Inflammatory macrophage (primary cell): ENCODE measurements around the gene ACBD4.
"Not testable (repeated sequence)": the region's sequence is repeated elsewhere in the genome, so short reads cannot be mapped to it uniquely, and the experiment has no call there.

Experiments used
- DNase-seq, 2 donors: peaks; one replicate each; pipeline ENCODE4 v3.0.0-alpha.2; 2020 to 2022

ACBD4 gene

GRCh38 chr17:45121055-45121454 lies 14.4 kb upstream of the ACBD4 start:
- no peak for DNase-seq

DNA sequence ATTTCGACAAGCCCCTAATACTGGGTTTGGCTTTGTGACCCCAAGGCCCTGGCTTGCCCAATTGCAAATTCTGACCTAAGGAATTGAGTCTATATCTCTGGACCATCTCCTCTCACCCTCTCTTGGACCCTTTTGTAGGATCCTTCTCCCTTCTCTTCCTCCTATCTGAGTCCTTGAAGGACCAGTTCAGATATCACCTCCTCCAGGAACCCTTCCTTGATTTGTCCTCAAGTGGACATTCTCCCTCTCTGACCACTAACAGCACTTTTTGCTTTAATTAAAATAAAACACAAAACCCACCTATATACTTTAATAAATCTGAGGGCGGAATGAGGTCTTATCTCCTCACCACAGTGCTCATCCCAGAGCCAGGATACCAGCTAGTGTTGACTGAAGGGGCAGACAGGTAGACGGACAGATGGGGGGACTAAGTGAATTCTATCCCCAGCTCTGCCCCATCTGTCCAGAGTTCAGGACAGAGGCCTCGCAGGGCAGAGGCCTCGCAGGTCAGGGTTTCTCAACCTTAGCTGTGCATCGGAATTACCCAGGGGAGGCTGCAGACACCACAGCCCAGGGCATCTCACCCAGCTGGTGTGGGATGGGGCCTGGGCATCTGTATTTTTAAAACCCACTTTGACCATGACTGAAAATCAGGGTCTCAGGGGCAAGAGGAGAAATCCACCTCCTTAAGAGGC lies 12.3 kb upstream of the ACBD4 start:
- no peak for DNase-seq

DNA sequence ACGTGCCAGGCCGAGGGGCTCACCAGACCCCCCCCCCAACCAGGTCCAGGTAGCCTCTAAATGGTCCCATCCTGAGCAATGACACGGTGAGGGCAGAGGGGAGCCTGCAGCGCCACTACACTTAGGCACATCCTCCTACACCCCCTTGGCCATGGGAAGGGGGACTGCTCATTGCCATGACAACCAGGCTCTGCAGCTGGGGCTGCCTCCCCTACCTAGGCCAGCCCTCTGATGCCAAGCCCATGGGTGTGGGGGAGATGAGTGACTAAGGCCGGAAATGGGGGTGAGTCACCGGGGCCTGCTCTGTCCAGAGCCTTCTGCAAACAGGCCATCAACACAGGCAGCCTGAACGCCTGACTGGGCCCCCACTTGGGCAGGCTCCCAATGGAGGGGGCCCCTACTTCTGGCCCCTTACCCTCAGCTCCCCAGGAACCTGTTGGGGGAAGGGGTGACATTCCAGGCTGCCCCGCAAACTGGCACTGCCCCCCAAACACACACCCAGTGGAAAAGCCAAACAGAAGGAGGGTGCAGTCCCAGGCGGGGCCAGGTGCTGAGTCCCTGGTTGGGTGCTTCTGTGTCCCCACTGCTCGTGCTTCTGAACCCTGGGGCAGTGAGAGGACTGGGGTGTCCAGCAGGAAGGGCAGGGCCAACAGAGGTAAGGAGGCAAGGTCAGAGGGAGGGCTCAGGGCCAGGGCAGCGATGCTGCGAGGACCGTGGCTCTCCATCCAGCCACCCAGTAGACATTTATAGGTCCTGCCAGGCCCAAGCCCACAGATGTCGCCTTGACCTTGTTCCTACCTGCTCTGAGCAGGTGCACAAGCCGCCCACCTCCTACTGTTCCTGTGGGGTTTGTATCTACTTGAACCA lies 11.3 kb upstream of the ACBD4 start:
- DNase-seq, result peak; percentile 67 to 78

- not testable (repeated sequence) for DNase-seq
Observed at GRCh38 chr17:45124797-45125122, 10.7 kb upstream of the ACBD4 start.

DNA sequence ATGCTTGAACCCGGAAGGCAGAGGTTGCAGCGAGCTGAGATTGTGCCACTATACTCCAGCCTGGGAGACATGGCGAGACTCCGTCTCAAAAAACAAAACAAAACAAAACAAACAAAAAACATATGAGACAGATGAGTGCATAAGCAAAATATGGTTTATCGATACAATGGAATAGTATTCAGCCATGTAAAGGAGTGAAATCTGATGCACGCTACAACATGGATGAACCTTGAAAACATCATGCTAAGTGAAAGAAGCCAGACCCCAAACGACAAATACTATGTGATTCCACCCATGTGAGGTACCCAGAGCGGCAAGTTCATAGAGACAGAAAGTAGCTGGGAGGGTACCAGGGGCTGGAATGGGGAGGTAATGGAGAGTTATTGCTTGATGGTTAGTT lies 10.0 kb upstream of the ACBD4 start:
- DNase-seq, result no peak

DNA sequence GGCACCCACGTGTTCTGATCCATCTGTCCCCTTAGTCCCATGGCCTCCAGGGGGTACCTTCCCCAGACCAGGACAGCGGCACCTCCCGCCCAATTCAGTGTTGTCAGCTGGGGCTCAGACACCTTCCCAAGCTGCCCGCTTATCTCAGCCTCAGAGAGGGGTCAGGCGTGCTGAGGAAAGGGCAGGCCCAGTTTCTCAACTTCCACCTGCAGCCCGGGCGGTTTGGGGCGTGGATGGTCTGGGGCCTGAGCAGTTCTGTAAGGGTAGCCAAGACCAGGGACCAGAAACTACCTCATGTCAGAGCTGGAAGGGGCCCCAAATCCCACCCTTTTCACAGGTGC lies 8.3 kb upstream of the ACBD4 start:
- DNase-seq, result no peak

DNA sequence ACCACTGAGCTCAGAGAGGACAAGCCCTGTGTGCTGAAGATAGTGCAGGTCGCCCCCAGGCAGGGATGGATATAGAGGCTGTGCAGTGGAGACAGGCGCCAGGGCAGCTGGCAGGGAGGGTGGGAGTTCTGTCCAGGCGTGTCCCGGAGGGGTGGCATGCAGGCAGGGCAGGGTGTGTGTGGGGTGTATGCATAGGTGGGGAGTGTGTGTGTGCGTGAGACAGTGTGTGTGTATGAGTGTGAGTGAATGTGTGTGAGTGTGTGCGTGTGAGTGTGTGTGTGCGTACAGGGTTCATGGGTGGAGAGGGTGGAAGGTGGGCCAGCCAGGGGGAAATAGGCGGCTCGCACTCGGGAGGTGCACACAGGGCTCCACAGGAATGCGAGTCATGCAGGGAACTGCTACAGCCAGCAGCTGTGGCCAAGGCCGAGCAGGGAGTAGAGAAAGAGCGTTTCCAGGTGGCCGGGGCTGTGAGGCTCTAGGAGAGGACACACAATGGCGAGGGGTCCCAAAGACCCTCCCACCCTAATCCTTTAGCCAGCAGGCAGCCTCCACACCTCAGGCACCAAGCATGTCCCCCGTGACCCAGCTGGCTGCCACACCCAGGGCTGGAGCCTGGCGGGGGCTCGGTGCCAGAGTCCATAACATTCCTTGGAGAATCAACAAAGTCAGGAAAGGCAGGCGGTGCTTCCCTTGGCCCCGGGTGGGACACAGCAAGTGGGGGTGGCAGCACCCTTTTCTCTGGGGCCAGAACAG lies 7.8 kb upstream of the ACBD4 start:
- no peak for DNase-seq

DNA sequence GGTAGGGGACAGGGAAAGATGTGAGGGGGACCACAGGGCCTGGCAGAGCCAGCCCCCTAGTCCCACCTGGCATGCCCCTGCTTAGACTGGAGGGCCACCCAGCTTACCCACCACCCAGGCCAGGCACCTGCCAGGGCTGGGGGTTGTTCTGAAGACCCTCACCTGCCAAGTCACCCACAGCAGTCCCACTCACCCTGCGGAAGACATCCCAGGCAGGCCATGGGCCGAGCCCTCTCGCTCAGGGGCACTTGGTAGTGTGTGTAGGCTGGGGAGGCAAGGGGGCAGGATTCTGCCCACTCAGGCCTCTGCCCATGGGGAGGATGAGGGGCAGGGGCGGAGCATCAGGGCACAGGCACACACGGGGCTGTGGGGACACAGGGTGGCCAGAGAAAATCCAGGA lies 7.2 kb upstream of the ACBD4 start:
- DNase-seq, result no peak

DNA sequence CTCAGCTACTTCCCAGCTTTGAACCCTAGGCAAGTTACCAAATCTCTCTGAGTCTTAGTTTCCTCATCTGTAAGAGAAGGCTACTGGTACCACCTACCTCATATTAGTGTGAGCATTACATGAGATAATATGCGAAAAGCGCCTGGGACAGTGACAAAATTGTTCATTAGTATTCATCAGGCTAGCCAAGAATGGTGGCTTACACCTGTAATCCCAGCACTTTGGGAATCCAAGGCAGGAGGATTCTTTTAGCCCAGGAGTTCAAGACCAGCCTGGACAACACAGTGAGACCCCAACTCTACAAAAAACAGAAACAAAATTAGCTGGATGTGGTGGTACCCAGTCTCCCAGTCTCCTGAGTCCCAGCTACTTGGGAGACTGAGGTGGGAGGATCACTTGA lies 6.5 kb upstream of the ACBD4 start:
- no peak for DNase-seq

- DNase-seq, result no peak
Observed at GRCh38 chr17:45129426-45129939, 6.0 kb upstream of the ACBD4 start.

- DNase-seq, result no peak
Observed at GRCh38 chr17:45129940-45130680, 5.4 kb upstream of the ACBD4 start.

DNA sequence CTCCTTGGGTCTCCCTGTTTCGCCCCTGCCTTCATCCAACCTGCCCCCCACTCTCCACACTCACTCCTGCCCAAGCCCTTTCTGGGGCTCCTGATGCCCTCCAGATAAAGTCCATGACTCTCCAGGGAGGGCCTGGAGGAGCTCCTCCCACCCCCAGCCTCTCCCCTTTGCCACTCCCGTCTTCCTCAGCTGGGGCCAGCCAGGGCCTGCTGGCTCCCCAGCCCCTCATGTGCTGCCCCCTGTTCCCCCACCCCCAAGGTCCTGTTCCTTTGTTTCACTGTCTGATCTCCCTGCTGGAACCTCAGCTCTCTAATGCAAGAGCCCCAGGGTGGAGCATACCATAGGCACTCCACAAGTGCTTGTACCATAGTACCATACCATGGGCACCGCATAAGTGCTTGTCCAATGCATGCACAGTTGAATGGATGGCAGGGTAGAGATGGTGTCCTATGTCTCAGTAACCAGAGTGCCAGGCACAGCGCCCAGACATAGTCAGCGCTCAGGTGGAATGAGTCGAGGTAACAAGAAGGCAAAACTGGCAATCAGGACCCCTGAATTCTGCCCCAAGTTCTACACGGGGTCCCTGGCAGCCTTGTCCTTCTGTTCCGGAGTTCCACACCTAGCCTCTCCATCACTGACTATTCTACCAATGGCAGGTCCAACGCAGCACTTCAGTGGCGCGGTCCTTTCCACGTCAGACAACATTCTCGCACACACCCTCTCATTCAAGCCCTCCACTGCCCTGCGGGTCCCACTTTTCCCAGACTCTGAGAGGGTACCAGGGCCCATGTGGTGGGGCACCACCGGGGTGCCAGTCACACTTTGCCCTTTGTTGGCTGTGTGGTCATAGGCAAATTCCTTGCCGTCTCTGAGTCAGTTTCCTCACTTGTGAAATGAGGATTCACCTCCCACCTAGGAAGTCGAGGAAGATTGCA lies 4.5 kb upstream of the ACBD4 start:
- DNase-seq, result no peak

DNA sequence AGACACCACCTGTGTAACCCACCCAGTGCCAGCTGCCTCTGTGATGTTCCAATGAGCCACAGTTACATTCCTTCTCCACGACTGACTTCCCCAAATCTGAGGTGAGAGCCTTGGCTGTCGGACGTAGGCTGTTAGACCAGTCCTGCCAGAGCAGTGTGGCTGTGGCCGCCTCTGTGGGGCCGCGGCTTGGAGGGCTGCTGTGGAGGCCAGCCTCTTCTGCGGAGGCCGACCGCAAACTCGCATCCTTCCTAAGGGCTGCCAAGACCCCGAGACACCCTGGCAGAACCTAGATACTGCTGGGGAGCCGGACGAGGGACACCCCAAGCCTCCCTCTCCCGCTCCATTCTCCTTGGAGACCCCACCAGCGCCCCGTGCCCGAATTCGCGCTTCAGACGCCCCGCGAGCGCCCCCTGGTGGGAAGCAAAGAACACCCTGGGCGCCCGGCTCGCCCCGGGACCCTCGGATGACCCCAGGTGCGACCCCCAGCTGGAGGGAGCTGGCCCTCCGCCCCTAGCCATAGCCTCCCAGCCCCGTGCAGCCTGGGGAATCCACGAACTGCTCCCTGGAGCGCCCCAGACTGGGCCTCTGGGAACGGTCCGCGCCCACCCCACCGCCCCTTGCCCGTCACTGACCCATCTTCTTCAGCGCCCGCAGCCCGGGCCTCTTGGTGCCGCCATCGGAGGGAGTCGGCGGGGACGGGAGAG lies 3.7 kb upstream of the ACBD4 start:
- peak in 1 of 2 donors; percentile 30 for DNase-seq

DNA sequence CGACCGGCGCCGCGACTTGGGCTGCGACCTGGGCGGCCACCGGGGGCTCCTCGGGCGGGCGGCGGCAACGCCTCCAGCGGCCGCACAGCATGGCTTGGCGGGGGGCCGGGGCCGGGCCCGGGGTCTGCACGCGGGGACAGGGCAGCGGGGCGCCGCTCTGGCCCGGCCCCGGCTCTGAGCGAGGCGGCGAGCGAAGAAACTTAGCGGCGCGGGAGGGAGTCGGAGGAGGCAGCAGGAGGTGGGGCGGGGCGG lies 3.2 kb upstream of the ACBD4 start, which contains the start of gene PLCD3:
Gene PLCD3, minus strand, starts transcription at position 196 of the 252 bp plus-strand sequence. Its CDS starts 105 bp downstream, at position 91.
- no peak for DNase-seq

- DNase-seq, result peak; percentile 60 to 77
Observed at GRCh38 chr17:45132572-45133463, 2.7 kb upstream of the ACBD4 start.

DNA sequence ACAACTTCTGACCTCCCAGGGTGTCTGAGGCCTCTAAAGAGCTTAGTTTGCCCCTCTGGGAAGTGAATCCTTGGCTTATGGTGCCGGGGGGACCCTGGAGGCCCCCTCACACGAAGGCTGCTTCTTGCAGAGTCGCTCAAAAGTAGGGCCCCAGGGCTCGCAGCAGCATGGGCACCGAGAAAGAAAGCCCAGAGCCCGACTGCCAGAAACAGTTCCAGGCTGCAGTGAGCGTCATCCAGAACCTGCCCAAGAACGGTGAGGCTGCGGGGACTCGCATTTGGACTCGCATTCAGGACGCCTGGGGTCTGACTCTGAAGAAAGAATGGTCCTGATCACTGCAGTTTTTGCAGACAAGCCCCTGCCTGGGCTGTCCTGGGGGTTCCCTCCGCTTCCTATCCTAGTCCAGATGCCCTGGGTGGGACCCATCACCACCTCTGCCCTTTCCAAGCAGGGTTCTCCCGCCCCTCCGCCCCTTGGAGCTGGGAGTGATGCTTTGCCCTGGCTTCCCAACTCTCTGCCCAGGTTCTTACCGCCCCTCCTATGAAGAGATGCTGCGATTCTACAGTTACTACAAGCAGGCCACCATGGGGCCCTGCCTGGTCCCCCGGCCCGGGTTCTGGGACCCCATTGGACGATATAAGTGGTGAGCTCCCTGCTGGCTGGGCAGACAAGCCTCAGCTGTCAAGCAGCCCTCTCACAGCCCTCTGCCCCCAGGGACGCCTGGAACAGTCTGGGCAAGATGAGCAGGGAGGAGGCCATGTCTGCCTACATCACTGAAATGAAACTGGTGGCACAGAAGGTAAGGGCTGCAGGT lies 698 bp downstream of the ACBD4 start:
- DNase-seq, result no peak

DNA sequence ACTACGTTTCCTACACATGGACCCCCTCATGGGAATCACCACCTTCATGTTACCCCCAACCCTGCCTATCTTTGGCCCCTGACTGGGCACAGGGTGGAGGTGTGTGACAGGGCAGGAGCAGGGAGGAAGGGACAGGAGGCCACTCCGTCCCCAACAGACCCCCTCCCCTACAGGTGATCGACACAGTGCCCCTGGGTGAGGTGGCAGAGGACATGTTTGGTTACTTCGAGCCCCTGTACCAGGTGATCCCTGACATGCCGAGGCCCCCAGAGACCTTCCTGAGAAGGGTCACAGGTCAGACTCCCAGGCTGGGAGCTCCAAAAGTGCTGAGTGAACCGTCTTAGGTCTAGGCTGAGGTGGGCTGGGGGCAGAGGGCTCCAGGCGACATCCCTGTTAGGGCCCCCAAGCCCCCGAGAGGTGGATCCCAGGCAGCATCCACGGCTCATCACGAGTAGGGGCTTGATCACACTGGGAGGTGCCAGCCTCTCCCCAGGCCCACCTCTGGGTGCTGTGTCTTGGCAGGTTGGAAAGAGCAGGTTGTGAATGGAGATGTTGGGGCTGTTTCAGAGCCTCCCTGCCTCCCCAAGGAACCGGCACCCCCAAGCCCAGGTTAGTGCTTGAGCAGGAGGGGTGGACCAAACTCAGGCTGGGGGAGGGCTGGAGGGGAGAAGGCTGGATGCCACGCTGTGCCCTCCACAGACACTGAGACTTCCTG lies 1.5 kb downstream of the ACBD4 start:
- no peak for DNase-seq

DNA sequence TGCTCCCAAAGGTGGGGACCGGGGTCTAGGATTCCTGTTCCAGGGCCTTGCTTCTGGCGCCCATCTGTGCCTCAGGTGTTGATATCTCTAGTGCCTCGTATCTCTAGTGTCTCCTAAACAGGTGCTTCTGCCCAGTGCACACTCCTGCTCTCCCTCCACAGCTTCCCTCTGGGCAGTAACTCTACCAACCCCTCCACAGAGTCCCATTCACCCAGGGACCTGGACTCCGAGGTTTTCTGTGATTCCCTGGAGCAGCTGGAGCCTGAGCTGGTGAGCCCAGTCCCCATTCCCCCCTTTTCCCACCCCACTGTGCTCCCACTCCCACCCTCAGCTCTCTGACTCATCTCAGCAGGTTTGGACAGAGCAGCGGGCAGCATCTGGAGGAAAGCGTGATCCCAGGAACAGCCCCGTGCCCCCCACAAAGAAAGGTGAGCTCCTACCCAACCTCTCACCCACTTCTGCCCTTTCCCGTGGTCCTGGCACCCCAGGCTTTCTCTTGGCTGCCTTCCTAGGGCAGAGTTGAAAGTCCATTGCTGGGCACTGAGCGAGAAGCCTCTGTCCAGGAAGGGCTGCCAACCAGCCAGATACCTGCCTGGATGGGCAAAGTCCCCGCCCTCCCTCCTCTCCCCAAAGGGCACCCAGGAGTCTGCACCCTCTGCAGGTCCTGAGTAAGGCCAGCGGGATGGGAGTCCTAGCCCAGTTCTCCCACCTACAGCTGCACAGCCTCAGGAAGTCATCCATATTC lies 2.2 kb downstream of the ACBD4 start:
- no peak for DNase-seq
